C4-2B (cell line): ENCODE results near the gene SF3B6.

ENCODE experiments used
- CTCF ChIP-seq: fragments of 450-650 bp; conservative IDR thresholded peaks from 2 replicates; pipeline ENCODE4 v1.5.1; 2017; ENCODE audit warnings: mild to moderate bottlenecking
- ZFX ChIP-seq: fragments of 450-650 bp; IDR thresholded peaks from 2 replicates; pipeline ENCODE4 v1.6.1; 2017

- no peak for TF ChIP-seq CTCF
- TF ChIP-seq ZFX: no peak
Measured at GRCh38 chr2:24024996-24025663, 51.0 kb downstream of the SF3B6 start.
